Fibroblast of the aortic adventitia (primary cell): ENCODE results near the gene TDRD3. TPM values are rescaled to one million over a fixed set of nuclear protein-coding genes. Genes with fewer than 3 reads are reported as not detected.
A peak's percentile ranks its signal among the peaks of the same experiment; 100 is the strongest.

Experiments
- DNase-seq: peaks from one replicate; pipeline ENCODE4 v3.0.0-alpha.2; 2010; ENCODE audit warnings: low read depth
- H3K4me3 ChIP-seq: 2 replicates; pipeline ENCODE4 v1.5.1; 2011; ENCODE audit warnings: low read depth, mild to moderate bottlenecking, control low read depth, low read length, moderate library complexity
- total RNA-seq: library from RNA; depleted of rRNA; stranded (reverse); fragments of >200 nt; gene quantifications from 2 replicates; pipeline ENCODE4 v1.2.3, GENCODE V29; 2012; ENCODE audit warnings: low replicate concordance
- TF ChIP-seq, protein P1 (sequence below): IDR thresholded peaks from 2 replicates; pipeline ENCODE4 v1.5.1; 2011; ENCODE audit warnings: mild to moderate bottlenecking, low read length, control low read depth, inconsistent platforms; ENCODE audit not compliant: insufficient read depth

TDRD3 gene
- total RNA-seq, 1 donor = 34.1 TPM

DNA sequence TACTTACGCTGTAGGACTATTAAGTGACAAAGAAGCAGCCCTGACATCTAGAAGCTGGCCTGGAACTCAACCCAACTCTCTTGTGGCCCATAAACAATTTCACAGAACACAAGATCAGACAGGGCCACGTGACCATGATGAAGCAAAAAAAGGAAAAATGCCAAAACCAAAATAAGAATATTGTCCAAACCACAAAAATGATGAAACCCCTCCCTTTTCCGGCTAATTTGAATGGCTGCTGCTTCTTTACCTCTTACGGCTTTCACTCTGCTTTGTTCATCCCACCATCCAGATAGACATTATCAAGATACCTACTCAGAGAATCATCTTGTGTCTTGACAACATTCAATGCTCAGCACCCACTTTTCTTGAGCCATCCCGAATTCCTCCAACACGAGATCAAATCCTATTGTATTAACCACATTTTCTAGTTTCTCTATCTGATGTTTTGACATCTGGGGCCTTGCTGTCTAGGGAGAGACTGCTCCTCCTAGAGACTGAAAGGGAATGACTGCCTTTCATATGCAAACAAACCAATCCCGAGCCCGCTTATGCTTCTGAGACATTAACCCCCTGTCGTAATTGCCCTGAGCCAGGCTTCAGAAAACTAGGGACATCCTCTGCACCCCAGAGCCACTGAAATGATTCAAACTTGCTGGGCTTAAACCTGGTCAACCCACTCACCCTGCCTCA, 186.3 kb downstream of the TDRD3 start:
- H3K4me3 ChIP-seq = no peak overlapping the region
- DNase-seq = peak; percentile 87
- TF ChIP-seq, protein P1, sequence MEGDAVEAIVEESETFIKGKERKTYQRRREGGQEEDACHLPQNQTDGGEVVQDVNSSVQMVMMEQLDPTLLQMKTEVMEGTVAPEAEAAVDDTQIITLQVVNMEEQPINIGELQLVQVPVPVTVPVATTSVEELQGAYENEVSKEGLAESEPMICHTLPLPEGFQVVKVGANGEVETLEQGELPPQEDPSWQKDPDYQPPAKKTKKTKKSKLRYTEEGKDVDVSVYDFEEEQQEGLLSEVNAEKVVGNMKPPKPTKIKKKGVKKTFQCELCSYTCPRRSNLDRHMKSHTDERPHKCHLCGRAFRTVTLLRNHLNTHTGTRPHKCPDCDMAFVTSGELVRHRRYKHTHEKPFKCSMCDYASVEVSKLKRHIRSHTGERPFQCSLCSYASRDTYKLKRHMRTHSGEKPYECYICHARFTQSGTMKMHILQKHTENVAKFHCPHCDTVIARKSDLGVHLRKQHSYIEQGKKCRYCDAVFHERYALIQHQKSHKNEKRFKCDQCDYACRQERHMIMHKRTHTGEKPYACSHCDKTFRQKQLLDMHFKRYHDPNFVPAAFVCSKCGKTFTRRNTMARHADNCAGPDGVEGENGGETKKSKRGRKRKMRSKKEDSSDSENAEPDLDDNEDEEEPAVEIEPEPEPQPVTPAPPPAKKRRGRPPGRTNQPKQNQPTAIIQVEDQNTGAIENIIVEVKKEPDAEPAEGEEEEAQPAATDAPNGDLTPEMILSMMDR = peak; percentile 45

DNA sequence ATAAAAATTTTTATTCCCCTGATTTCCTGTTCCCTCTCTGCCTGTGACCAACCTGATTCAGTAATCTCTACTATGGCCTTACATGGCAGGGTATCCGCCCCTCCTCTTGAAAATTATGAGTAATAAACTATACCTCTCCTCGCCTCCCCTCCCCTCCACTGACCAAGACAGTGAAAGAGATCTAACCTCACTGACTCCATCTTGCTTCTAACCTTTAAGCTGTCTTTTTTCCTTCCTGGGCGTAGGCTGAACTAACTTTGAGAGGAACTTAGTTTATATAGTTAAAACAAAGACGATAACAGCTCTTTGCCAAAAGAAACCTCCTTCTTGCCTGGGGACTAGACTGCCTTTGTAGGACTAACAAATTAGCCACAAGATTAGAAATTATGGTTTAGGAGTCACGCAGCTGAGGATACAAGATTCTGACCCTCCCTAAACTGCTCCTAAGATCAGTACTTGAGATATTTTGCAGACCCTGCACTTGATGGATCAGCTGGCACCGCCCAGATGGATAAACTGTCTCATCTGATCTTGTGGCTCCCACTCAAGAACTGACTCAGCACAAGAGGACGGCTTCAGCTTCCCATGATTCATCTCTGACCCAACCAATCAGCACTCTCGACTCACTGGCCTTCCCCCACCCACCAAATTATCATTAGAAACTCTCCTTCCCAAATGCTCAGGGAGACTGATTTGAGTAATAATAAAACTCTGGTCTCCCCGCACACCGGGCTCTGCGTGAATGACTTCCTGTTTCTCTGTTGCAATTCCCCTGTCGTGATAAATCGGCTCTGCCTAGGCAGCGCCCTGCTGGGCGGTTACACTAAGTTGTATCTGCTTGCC, 187.1 kb downstream of the TDRD3 start:
- TF ChIP-seq, protein P1 = no peak
- DNase-seq = peak; percentile 90
- H3K4me3 ChIP-seq = no peak overlapping the region

DNA sequence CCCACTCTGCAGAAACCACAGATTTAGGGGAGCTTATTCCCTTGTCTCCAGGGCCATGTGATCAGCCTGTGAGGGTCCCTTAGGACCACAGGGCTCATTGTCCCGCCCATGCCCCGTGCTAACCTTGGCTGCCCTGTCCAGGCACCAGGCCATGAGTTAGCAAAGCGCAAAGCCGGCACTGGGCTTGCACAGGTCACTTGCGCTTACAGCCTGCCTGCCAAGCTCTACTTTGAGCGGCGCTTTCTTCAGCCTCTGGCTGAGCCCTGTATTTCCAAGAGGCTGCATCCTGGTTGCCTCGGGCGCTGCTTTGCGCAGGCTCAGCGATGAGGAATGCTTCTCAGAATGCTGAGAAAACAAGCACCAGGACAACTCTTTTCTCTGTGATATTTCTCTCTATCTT, 188.0 kb downstream of the TDRD3 start:
- peak; percentile 37 for DNase-seq
- no peak overlapping the region for H3K4me3 ChIP-seq
- TF ChIP-seq, protein P1 = no peak

DNA sequence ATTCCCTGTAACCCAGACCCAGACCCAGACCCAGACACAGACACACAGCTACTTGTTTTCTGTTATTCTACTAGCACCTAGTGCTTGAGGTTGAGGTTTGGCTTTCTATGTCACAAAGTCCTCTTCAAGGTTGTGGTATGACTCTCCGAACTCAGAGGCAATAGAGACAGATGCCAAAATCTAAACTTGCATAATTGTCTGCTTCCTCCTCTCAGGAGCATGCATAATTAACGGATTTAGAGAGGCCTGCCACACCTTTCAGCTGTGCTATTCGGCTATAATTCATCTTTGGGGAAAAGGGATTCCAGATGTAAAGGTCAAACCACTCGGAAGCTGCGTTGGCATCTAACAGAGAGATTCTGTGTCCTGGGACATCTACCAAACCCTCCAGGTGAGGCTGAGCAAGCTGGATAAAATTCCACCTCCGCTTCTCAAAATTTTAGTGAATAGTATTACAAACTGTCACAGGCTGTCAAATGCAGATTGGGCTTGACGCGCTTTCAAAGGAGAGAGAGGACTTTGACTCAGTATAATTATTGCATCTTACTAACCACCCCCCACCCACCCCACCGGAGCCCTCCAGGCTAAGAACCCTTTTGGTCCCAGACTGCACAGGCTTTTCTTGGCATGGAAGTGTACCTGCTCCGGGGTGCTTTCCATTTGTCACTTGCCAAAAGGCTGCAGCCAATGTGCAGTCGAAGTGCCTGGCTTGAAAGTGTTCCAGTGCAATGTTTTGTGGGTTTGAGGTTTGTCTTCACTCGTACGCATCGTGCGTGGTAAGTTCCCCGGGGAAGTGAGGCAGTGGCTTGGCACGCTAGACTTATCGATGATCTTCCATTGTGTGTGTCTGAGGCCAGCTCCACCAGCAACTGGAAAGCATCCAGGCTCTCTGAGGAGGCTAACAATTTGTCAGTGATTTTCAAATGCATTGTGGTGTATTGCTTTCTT, 194.1 kb downstream of the TDRD3 start:
- TF ChIP-seq, protein P1 = no peak
- no peak overlapping the region for H3K4me3 ChIP-seq
- DNase-seq = peak; percentile 95

DNA sequence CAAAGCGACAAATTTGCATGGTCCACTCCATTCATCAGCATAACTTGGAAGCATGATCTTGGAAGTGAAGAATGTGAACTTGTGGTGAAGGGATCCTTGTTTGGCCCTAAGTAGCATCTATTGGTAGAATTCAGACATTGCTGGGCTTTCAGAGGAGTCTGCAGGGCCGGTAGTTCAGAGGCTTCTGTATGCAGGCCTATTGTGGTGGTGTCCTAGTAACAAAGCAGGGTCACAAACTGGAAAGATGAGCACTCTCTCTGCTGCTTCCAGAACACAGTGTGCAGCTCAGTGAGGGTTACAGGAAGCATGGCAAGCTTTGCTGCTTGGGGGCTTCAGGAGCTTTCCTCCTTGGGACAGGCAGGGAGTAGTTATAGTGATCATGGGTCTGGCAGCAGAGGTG, 206.0 kb downstream of the TDRD3 start:
- H3K4me3 ChIP-seq = no peak overlapping the region
- DNase-seq = no peak
- TF ChIP-seq, protein P1 = no peak

DNA sequence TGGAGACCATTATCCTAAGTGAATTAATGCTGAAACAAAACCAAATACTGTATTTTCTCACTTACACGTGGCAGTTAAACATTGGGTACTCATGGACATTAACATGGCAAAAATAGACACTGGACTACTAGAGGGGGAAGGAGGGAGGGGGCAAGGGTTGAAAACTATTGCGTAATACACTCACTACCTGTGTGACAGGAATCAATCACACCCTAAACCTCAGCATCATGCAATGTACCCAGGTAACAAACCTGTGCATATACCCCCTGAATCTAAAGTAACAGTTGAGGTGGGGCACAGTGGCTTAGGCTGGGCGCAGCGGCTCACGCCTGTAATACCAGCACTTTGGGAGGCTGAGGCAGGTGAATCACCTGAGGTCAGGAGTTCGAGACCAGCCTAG, 207.0 kb downstream of the TDRD3 start:
- TF ChIP-seq, protein P1 = no peak
- no peak for DNase-seq
- no peak overlapping the region for H3K4me3 ChIP-seq
